ENCODE measurements around the gene UGT1A6.
"Not testable (repeated sequence)": the region's sequence is repeated elsewhere in the genome, so short reads cannot be mapped to it uniquely, and the experiment has no call there.

Gene UGT1A6

GRCh38 chr2:233718552-233718951 lies 25.9 kb downstream of the UGT1A6 start, which contains the start of gene UGT1A4:
TSS of gene UGT1A4 (plus strand) at chr2:233718736. CDS start at chr2:233718821, 85 bp downstream.
- no peak for DNase-seq (ENCODE audit: low read depth in 3 of 3)

- DNase-seq (ENCODE audit: low read depth in 3 of 3), result no peak
Measured at GRCh38 chr2:233728723-233729301, 36.1 kb downstream of the UGT1A6 start, which contains the start of gene UGT1A3. TSS of gene UGT1A3 (plus strand) at chr2:233729042. CDS start at chr2:233729127, 85 bp downstream.

GRCh38 chr2:233736868-233737653 lies 44.4 kb downstream of the UGT1A6 start:
- DNase-seq (ENCODE audit: low read depth in 3 of 3), result not testable (repeated sequence)

GRCh38 chr2:233740870-233741269 lies 48.2 kb downstream of the UGT1A6 start:
- DNase-seq (ENCODE audit: low read depth in 3 of 3), result no peak

GRCh38 chr2:233743464-233744259 lies 51.0 kb downstream of the UGT1A6 start:
- no peak for DNase-seq (ENCODE audit: low read depth in 3 of 3)

GRCh38 chr2:233745073-233745755 lies 52.5 kb downstream of the UGT1A6 start:
- DNase-seq (ENCODE audit: low read depth in 3 of 3), result no peak

- not testable (repeated sequence) for DNase-seq (ENCODE audit: low read depth in 3 of 3)
Measured at GRCh38 chr2:233745838-233746237, 53.1 kb downstream of the UGT1A6 start.

- no peak for DNase-seq (ENCODE audit: low read depth in 3 of 3)
Measured at GRCh38 chr2:233746475-233747282, 54.0 kb downstream of the UGT1A6 start.

GRCh38 chr2:233747283-233747544 lies 54.5 kb downstream of the UGT1A6 start:
- no peak for DNase-seq (ENCODE audit: low read depth in 3 of 3)

- DNase-seq (ENCODE audit: low read depth in 3 of 3), result not testable (repeated sequence)
Measured at GRCh38 chr2:233750689-233751088, 58.0 kb downstream of the UGT1A6 start.

GRCh38 chr2:233751212-233752009 lies 58.7 kb downstream of the UGT1A6 start:
- not testable (repeated sequence) for DNase-seq (ENCODE audit: low read depth in 3 of 3)

- DNase-seq (ENCODE audit: low read depth in 3 of 3), result no peak
Measured at GRCh38 chr2:233754872-233755611, 62.4 kb downstream of the UGT1A6 start.

GRCh38 chr2:233756429-233757081 lies 63.9 kb downstream of the UGT1A6 start:
- DNase-seq (ENCODE audit: low read depth in 3 of 3), result no peak

GRCh38 chr2:233758141-233758540 lies 65.5 kb downstream of the UGT1A6 start:
- no peak for DNase-seq (ENCODE audit: low read depth in 3 of 3)

- no peak for DNase-seq (ENCODE audit: low read depth in 3 of 3)
Measured at GRCh38 chr2:233758849-233759248, 66.2 kb downstream of the UGT1A6 start.

- no peak for DNase-seq (ENCODE audit: low read depth in 3 of 3)
Measured at GRCh38 chr2:233760043-233760442, 67.4 kb downstream of the UGT1A6 start, which contains the start of gene UGT1A1. TSS of gene UGT1A1 (plus strand) at chr2:233760270. CDS start at chr2:233760288, 18 bp downstream.

- no peak for DNase-seq (ENCODE audit: low read depth in 3 of 3)
Measured at GRCh38 chr2:233761040-233761769, 68.5 kb downstream of the UGT1A6 start.

- DNase-seq (ENCODE audit: low read depth in 3 of 3), result no peak
Measured at GRCh38 chr2:233764264-233764663, 71.6 kb downstream of the UGT1A6 start.

All from stimulated activated CD4-positive, alpha-beta T cell treated with anti-CD3 and anti-CD28 coated beads, TNF-alpha, amount 100 ng/mL, for 48 hours (primary cell).